Measurements from ENCODE around the gene NKAIN2. TPM values are rescaled to one million over a fixed set of nuclear protein-coding genes. Genes with fewer than 3 reads are reported as not detected.

Gene NKAIN2
- total RNA-seq, 1 experiment from 2014 or later, result not detected

GRCh38 chr6:124622351-124622750, 818.7 kb downstream of the NKAIN2 start:
- no peak for ATAC-seq
- no TSS peak for BruUV-seq (replicated peaks)
- TF ChIP-seq SRF (IDR thresholded peaks at IDR 0.05; ENCODE audit: low read depth), result no peak
- no peak for TF ChIP-seq FOSL1 (IDR thresholded peaks at IDR 0.05; ENCODE audit: low read depth)
- no peak for TF ChIP-seq ZFX (IDR thresholded peaks at IDR 0.05)
- TF ChIP-seq ZNF274 (IDR thresholded peaks at IDR 0.05; ENCODE audit: low read depth, low read length), result no peak
- no peak for TF ChIP-seq ZBTB33 (IDR thresholded peaks at IDR 0.05; ENCODE audit: extremely low read depth, insufficient replicate concordance, low read length)
- TF ChIP-seq SP1 (IDR thresholded peaks at IDR 0.05; ENCODE audit: low read depth), result no peak
- Histone ChIP-seq H3K27me3 (ENCODE audit: insufficient read depth, low read length) (peaks cover 33% of the 10 kb centered on the region), H3K9me2 (ENCODE audit: insufficient read depth) (no peaks in the 10 kb centered on the region), H3K4me1 (ENCODE audit: control insufficient read depth in 1 of 2, insufficient read depth in 2 of 2, low read length in 2 of 2) (no peaks in the 10 kb centered on the region), H3K9me3 (ENCODE audit: control insufficient read depth in 1 of 2, insufficient read depth in 1 of 2, low read depth in 1 of 2, low read length in 2 of 2) (no peaks in the 10 kb centered on the region), H3K36me3 (ENCODE audit: control insufficient read depth in 1 of 2, insufficient read depth in 2 of 2, low read length in 2 of 2) (no peaks in the 10 kb centered on the region), H3K79me2 (ENCODE audit: insufficient read depth, low read length) (no peaks in the 10 kb centered on the region), H3K4me2 (ENCODE audit: low read length) (no peak overlapping the region), H3K9ac (ENCODE audit: low read length) (no peak overlapping the region), H4K20me1 (ENCODE audit: insufficient read depth) (no peaks in the 10 kb centered on the region; the same call in 1 of the 2 replicates), H3K27ac (ENCODE audit: low read depth, low read length) (no peak overlapping the region), H2AFZ (ENCODE audit: low read depth, low read length, poor library complexity, severe bottlenecking) (no peak overlapping the region), H3K4me3 (replicated peaks in 1 of 2; ENCODE audit: low read depth in 1 of 2, low read length in 2 of 2) (no peak overlapping the region)
- no peak for DNase-seq (ENCODE audit: low read depth, low spot score)
- CTCF ChIA-PET, result no interaction called here
- RAD21 ChIA-PET (ENCODE audit: low non-redundant PET in 1 of 2, low total read pairs in 2 of 2, uncharacterized antibody in 2 of 2, unreplicated experiment in 2 of 2), result no interaction called here
- POLR2A ChIA-PET, result no interaction called here
- intact Hi-C loops (cut with micrococcal nuclease), result no loop called here

GRCh38 chr6:124633655-124634054, 830.0 kb downstream of the NKAIN2 start:
- Histone ChIP-seq H3K79me2 (ENCODE audit: insufficient read depth, low read length) (no peaks in the 10 kb centered on the region), H3K27me3 (ENCODE audit: insufficient read depth, low read length) (peaks cover 4% of the 10 kb centered on the region; the same call in 1 of the 2 replicates), H3K4me2 (ENCODE audit: low read length) (no peak overlapping the region), H3K4me1 (ENCODE audit: control insufficient read depth in 1 of 2, insufficient read depth in 2 of 2, low read length in 2 of 2) (no peaks in the 10 kb centered on the region), H3K27ac (ENCODE audit: low read depth, low read length) (no peak overlapping the region), H3K9me2 (ENCODE audit: insufficient read depth) (no peaks in the 10 kb centered on the region), H3K36me3 (ENCODE audit: control insufficient read depth in 1 of 2, insufficient read depth in 2 of 2, low read length in 2 of 2) (no peaks in the 10 kb centered on the region), H4K20me1 (ENCODE audit: insufficient read depth) (no peaks in the 10 kb centered on the region; the same call in 1 of the 2 replicates), H3K4me3 (replicated peaks in 1 of 2; ENCODE audit: low read depth in 1 of 2, low read length in 2 of 2) (no peak overlapping the region), H3K9ac (ENCODE audit: low read length) (no peak overlapping the region), H3K9me3 (ENCODE audit: control insufficient read depth in 1 of 2, insufficient read depth in 1 of 2, low read depth in 1 of 2, low read length in 2 of 2) (no peaks in the 10 kb centered on the region), H2AFZ (ENCODE audit: low read depth, low read length, poor library complexity, severe bottlenecking) (no peak overlapping the region)
- DNase-seq (ENCODE audit: low read depth, low spot score), result no peak
- ATAC-seq, result no peak
- CTCF ChIA-PET, result no interaction called here
- POLR2A ChIA-PET, result no interaction called here
- RAD21 ChIA-PET (ENCODE audit: low non-redundant PET in 1 of 2, low total read pairs in 2 of 2, uncharacterized antibody in 2 of 2, unreplicated experiment in 2 of 2), result no interaction called here
- intact Hi-C loops (cut with micrococcal nuclease), result no loop called here
- BruUV-seq (replicated peaks), result no TSS peak
- TF ChIP-seq POLR2A (IDR thresholded peaks at IDR 0.05; ENCODE audit: borderline replicate concordance, extremely low read depth, insufficient read depth, insufficient read length) (no peak), JUND (IDR thresholded peaks at IDR 0.05) (no peak), FOSL1 (IDR thresholded peaks at IDR 0.05; ENCODE audit: low read depth) (no peak), SIN3A (IDR thresholded peaks at IDR 0.05; ENCODE audit: low read depth) (no peak)
